ENCODE results near the gene KCTD8. TPM values are rescaled to one million over a fixed set of nuclear protein-coding genes. Genes with fewer than 3 reads are reported as not detected.

KCTD8 gene
- total RNA-seq, 2 experiments from 2014 or later: not detected

GRCh38 chr4:44422912-44423311 lies 25.7 kb downstream of the KCTD8 start:
- no peak overlapping the region for H3K4me3 Mint-ChIP-seq
- POLR2A ChIA-PET: no interaction called here
- H3K27me3 Mint-ChIP-seq: no peaks in the 10 kb centered on the region
- H3K4me1 Mint-ChIP-seq: no peaks in the 10 kb centered on the region
- ATAC-seq (ENCODE audit: low read depth): no peak
- DNase-seq: no peak
- no peak overlapping the region for H3K27ac Mint-ChIP-seq
- H3K9me3 Mint-ChIP-seq: no peaks in the 10 kb centered on the region
- no peaks in the 10 kb centered on the region for H3K36me3 Mint-ChIP-seq

GRCh38 chr4:44421330-44422065 lies 27.1 kb downstream of the KCTD8 start:
- no peak overlapping the region for H3K27ac Mint-ChIP-seq
- H3K4me3 Mint-ChIP-seq: no peak overlapping the region
- H3K36me3 Mint-ChIP-seq: no peaks in the 10 kb centered on the region
- POLR2A ChIA-PET: no interaction called here
- H3K4me1 Mint-ChIP-seq: no peaks in the 10 kb centered on the region
- DNase-seq: no peak
- H3K27me3 Mint-ChIP-seq: no peaks in the 10 kb centered on the region
- no peak for ATAC-seq (ENCODE audit: low read depth)
- H3K9me3 Mint-ChIP-seq: no peaks in the 10 kb centered on the region

- no peaks in the 10 kb centered on the region for H3K36me3 Mint-ChIP-seq
- ATAC-seq (ENCODE audit: low read depth) (no peak), DNase-seq (no peak)
- no peaks in the 10 kb centered on the region for H3K27me3 Mint-ChIP-seq
- no peak overlapping the region for H3K27ac Mint-ChIP-seq
- no peaks in the 10 kb centered on the region for H3K9me3 Mint-ChIP-seq
- POLR2A ChIA-PET: no interaction called here
- H3K4me3 Mint-ChIP-seq: no peak overlapping the region
- H3K4me1 Mint-ChIP-seq: no peaks in the 10 kb centered on the region
Measured at GRCh38 chr4:44415251-44415650, 33.4 kb downstream of the KCTD8 start.

- H3K27ac Mint-ChIP-seq: no peak overlapping the region
- ATAC-seq (ENCODE audit: low read depth): no peak
- POLR2A ChIA-PET: no interaction called here
Measured at GRCh38 chr4:44368413-44369167, 80.0 kb downstream of the KCTD8 start.

GRCh38 chr4:44354172-44354571 lies 94.4 kb downstream of the KCTD8 start:
- ATAC-seq (ENCODE audit: low read depth): no peak
- no peaks in the 10 kb centered on the region for H3K27me3 Mint-ChIP-seq
- no peak overlapping the region for H3K4me3 Mint-ChIP-seq
- POLR2A ChIA-PET: no interaction called here
- H3K27ac Mint-ChIP-seq: no peak overlapping the region
- no peaks in the 10 kb centered on the region for H3K4me1 Mint-ChIP-seq
- no peaks in the 10 kb centered on the region for H3K36me3 Mint-ChIP-seq
- DNase-seq: no peak
- H3K9me3 Mint-ChIP-seq: no peaks in the 10 kb centered on the region

More at GRCh38 chr4:44368413-44369167, 80.0 kb downstream of the KCTD8 start:
- no peaks in the 10 kb centered on the region for H3K36me3 Mint-ChIP-seq
- no peaks in the 10 kb centered on the region for H3K4me1 Mint-ChIP-seq
- peaks cover 2% of the 10 kb centered on the region for H3K9me3 Mint-ChIP-seq
- H3K4me3 Mint-ChIP-seq: no peak overlapping the region
- H3K27me3 Mint-ChIP-seq: no peaks in the 10 kb centered on the region
- no peak for DNase-seq

GRCh38 chr4:44351069-44351468 lies 97.5 kb downstream of the KCTD8 start:
- H3K27ac Mint-ChIP-seq: no peak overlapping the region
- H3K4me1 Mint-ChIP-seq: no peaks in the 10 kb centered on the region
- no peaks in the 10 kb centered on the region for H3K36me3 Mint-ChIP-seq
- peaks cover 4% of the 10 kb centered on the region for H3K9me3 Mint-ChIP-seq
- no peaks in the 10 kb centered on the region for H3K27me3 Mint-ChIP-seq
- POLR2A ChIA-PET: no interaction called here
- no peak overlapping the region for H3K4me3 Mint-ChIP-seq
- no peak for ATAC-seq (ENCODE audit: low read depth)
- no peak for DNase-seq

GRCh38 chr4:44342800-44343199 lies 105.8 kb downstream of the KCTD8 start:
- Mint-ChIP-seq H3K9me3 (peaks cover 4% of the 10 kb centered on the region), H3K36me3 (no peaks in the 10 kb centered on the region)
- POLR2A ChIA-PET: no interaction called here

GRCh38 chr4:44326741-44327140 lies 121.9 kb downstream of the KCTD8 start:
- Mint-ChIP-seq H3K27me3 (no peaks in the 10 kb centered on the region), H3K27ac (no peak overlapping the region), H3K36me3 (no peaks in the 10 kb centered on the region), H3K4me3 (no peak overlapping the region), H3K9me3 (no peaks in the 10 kb centered on the region), H3K4me1 (no peaks in the 10 kb centered on the region)
- DNase-seq: no peak
- no peak for ATAC-seq (ENCODE audit: low read depth)
- POLR2A ChIA-PET: no interaction called here

More at GRCh38 chr4:44342800-44343199, 105.8 kb downstream of the KCTD8 start:
- no peak for ATAC-seq (ENCODE audit: low read depth)
- DNase-seq: no peak
- H3K27ac Mint-ChIP-seq: no peak overlapping the region
- no peaks in the 10 kb centered on the region for H3K27me3 Mint-ChIP-seq
- H3K4me3 Mint-ChIP-seq: no peak overlapping the region
- H3K4me1 Mint-ChIP-seq: no peaks in the 10 kb centered on the region

- peaks cover 4% of the 10 kb centered on the region for H3K9me3 Mint-ChIP-seq
- H3K36me3 Mint-ChIP-seq: no peaks in the 10 kb centered on the region
- ATAC-seq (ENCODE audit: low read depth) (no peak), DNase-seq (no peak)
- no peaks in the 10 kb centered on the region for H3K27me3 Mint-ChIP-seq
- H3K27ac Mint-ChIP-seq: no peak overlapping the region
- H3K4me1 Mint-ChIP-seq: no peaks in the 10 kb centered on the region
- H3K4me3 Mint-ChIP-seq: no peak overlapping the region
- POLR2A ChIA-PET: no interaction called here
Measured at GRCh38 chr4:44320833-44321232, 127.8 kb downstream of the KCTD8 start.

GRCh38 chr4:44319129-44319528 lies 129.5 kb downstream of the KCTD8 start:
- Mint-ChIP-seq H3K4me3 (no peak overlapping the region), H3K36me3 (no peaks in the 10 kb centered on the region), H3K27ac (no peak overlapping the region), H3K27me3 (no peaks in the 10 kb centered on the region), H3K9me3 (peaks cover 4% of the 10 kb centered on the region), H3K4me1 (no peaks in the 10 kb centered on the region)
- POLR2A ChIA-PET: no interaction called here
- DNase-seq (no peak), ATAC-seq (ENCODE audit: low read depth) (no peak)

- no peaks in the 10 kb centered on the region for H3K4me1 Mint-ChIP-seq
- no peak for ATAC-seq (ENCODE audit: low read depth)
- no peak for DNase-seq
- H3K4me3 Mint-ChIP-seq: no peak overlapping the region
- no peaks in the 10 kb centered on the region for H3K36me3 Mint-ChIP-seq
- H3K27ac Mint-ChIP-seq: no peak overlapping the region
- no peaks in the 10 kb centered on the region for H3K27me3 Mint-ChIP-seq
- peaks cover 4% of the 10 kb centered on the region for H3K9me3 Mint-ChIP-seq
- POLR2A ChIA-PET: no interaction called here
Measured at GRCh38 chr4:44313702-44314101, 134.9 kb downstream of the KCTD8 start.

GRCh38 chr4:44287505-44287904 lies 161.1 kb downstream of the KCTD8 start:
- H3K27ac Mint-ChIP-seq: no peak overlapping the region
- POLR2A ChIA-PET: no interaction called here
- ATAC-seq (ENCODE audit: low read depth): no peak
- H3K4me3 Mint-ChIP-seq: no peak overlapping the region
- peaks cover 3% of the 10 kb centered on the region for H3K9me3 Mint-ChIP-seq
- no peaks in the 10 kb centered on the region for H3K4me1 Mint-ChIP-seq
- H3K36me3 Mint-ChIP-seq: no peaks in the 10 kb centered on the region
- no peaks in the 10 kb centered on the region for H3K27me3 Mint-ChIP-seq
- no peak for DNase-seq

GRCh38 chr4:44279469-44279868 lies 169.1 kb downstream of the KCTD8 start:
- Mint-ChIP-seq H3K9me3 (peaks cover 2% of the 10 kb centered on the region), H3K4me3 (no peak overlapping the region), H3K4me1 (no peaks in the 10 kb centered on the region), H3K36me3 (no peaks in the 10 kb centered on the region), H3K27me3 (no peaks in the 10 kb centered on the region), H3K27ac (no peak overlapping the region)
- no peak for DNase-seq
- POLR2A ChIA-PET: no interaction called here
- ATAC-seq (ENCODE audit: low read depth): no peak

GRCh38 chr4:44279066-44279465 lies 169.5 kb downstream of the KCTD8 start:
- POLR2A ChIA-PET: no interaction called here
- ATAC-seq (ENCODE audit: low read depth) (no peak), DNase-seq (no peak)
- Mint-ChIP-seq H3K9me3 (peaks cover 2% of the 10 kb centered on the region), H3K27ac (no peak overlapping the region), H3K27me3 (no peaks in the 10 kb centered on the region), H3K36me3 (no peaks in the 10 kb centered on the region), H3K4me3 (no peak overlapping the region), H3K4me1 (no peaks in the 10 kb centered on the region)
